ENCODE results near the gene KLK8.

KLK8 gene, protein sequence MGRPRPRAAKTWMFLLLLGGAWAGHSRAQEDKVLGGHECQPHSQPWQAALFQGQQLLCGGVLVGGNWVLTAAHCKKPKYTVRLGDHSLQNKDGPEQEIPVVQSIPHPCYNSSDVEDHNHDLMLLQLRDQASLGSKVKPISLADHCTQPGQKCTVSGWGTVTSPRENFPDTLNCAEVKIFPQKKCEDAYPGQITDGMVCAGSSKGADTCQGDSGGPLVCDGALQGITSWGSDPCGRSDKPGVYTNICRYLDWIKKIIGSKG

GRCh38 chr19:51001515-51001914, at the start of gene KLK8:
KLK8 (minus strand) TSS chr19:51001604; CDS start chr19:51001167, 437 bp downstream.
- no peak for DNase-seq (ENCODE audit: low read depth)

DNA sequence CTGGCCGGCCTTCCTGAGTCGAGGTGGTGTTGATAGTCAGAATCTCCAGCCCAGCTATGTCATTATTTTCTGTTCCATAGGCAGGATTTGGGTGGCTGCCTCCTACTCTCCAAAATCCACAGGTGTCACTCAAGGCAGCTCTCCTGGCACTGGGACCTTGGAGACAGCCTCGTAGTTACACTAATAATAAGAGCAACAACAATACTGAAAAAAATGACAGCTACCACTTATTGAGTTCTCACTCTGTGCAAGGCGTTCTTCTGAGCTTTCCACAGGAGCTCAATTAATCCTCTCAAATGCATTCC, 45.6 kb upstream of the KLK8 start:
- DNase-seq (ENCODE audit: low read depth): no peak

- no peak for DNase-seq (ENCODE audit: low read depth)
These were observed 42.9 kb upstream of the KLK8 start for GRCh38 chr19:51044327-51044726.

DNA sequence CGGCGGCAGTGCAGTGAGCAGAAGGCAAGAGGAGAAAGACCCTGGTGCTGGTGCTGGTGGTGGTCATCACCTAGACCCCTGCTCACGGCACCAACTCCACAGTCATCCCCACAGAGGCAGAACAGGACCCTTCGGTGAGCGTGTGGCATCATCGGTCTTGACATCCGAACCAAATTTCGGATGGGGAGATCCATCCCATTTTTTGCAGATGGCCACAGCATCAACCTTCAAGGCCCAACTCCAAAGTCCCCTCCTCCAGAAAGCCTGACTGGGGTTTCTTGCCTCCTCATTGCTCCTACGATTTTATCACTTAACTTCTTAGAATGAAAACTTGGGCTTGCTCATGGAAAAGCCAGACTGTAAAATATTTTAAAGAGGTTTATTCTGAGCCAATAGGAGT, 42.1 kb upstream of the KLK8 start:
- DNase-seq (ENCODE audit: low read depth): no peak

DNA sequence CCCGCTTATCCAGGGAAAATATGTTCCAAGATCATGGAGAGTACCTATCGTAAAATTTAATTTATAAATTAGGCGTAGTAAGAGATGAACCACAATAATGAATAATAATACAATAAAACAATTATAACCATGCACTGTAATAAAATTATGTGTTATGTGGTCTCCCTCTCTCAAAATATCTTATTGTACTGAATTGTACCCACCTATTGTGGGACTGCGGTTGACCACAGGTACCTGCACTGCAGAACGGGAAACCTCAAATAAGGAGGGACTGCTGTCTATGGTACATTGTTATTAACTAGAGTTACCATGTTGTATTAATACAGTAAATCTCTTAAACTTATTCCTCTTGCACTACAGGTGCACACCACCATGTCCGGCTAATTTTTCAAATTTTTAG, 38.7 kb upstream of the KLK8 start:
- DNase-seq (ENCODE audit: low read depth): no peak

DNA sequence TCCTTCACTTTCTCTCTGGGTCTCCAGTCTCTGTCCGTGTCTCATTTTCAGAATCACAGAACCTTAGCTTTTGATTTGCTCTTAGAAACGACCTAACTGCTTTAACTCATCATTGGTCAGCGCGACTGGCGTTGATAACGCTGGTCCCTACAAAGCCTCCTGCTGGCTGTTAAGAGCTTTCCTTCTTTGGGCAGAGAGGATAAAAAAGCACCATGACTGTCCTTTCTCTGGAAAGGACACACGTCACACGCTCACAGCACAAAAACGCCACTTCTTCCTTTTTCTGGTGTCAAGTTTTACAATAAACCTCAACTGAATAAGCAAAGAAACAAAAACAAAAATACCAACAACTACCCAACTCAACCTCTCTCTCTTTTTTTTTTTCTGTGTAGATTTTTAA, 35.1 kb upstream of the KLK8 start:
- DNase-seq (ENCODE audit: low read depth): no peak

GRCh38 chr19:51034704-51035103, 33.3 kb upstream of the KLK8 start, which contains the start of gene KLK12:
KLK12 (minus strand) TSS chr19:51035002; CDS start chr19:51034621, 381 bp downstream.
- no peak for DNase-seq (ENCODE audit: low read depth)

GRCh38 chr19:51031880-51032225, 30.4 kb upstream of the KLK8 start:
- DNase-seq (ENCODE audit: low read depth): no peak

GRCh38 chr19:51031220-51031879, 29.9 kb upstream of the KLK8 start:
- DNase-seq (ENCODE audit: low read depth): no peak

- DNase-seq (ENCODE audit: low read depth): no peak
These were observed 29.2 kb upstream of the KLK8 start for GRCh38 chr19:51030631-51031030.

GRCh38 chr19:51029718-51030117, 28.3 kb upstream of the KLK8 start:
- no peak for DNase-seq (ENCODE audit: low read depth)

GRCh38 chr19:51027873-51028272, 26.5 kb upstream of the KLK8 start:
- no peak for DNase-seq (ENCODE audit: low read depth)

GRCh38 chr19:51027126-51027806, 25.9 kb upstream of the KLK8 start:
- DNase-seq (ENCODE audit: low read depth): no peak

DNA sequence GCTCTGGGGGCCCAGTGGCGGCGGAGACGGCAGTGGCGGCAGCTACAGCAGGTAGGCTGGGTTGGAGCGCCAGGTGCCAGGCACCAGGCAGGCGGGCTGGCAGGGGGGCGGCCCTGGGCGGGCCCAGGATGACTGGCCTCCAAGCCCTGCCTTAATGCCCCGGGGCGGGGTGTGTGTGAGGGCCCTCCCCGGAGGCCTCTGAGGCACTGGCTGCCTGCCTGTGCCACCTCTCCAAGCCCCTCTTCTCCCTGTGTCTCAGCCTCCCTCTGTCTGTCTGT, 25.1 kb upstream of the KLK8 start, which contains the start of gene KLK11:
Gene KLK11, minus strand, starts transcription at position 63 of the 278 bp plus-strand sequence. CDS start 985 bp downstream, outside the sequence.
- no peak for DNase-seq (ENCODE audit: low read depth)

DNA sequence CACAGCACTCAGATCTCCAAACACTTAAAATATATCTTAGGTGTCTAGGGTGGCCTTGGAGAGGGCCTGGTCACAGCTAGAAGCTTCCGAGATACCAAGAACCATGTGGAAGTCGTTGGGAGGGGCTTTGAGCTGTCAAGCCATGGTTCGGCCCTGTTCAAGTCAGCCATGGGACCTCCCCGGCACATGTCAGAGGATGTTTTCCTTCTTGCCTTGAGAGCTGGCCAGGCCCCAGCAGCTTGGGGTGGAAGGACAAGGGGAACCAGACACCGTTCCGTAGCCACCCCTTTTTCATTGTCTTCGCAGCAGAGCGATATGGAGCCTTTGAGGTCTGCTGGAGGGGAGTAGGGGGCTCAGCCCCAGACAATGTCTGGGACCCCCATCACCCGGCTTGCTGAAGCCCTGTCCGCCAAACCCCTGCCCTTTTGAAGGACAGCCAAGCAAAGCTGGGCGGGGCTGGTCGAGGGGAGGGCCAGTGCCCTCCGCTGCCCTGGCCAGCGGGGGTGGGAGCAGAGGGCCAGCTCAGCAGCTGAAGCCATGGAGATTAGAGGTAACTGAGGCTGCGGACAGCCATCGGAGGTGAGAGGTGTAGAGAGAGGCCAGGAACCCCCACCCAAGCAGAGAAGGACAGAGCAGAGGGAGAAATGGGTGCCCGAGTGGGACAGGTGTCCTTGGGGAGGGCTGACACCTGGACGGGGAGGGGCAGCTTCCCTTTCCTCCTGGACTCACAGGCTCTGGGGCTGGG, 24.6 kb upstream of the KLK8 start:
- no peak for DNase-seq (ENCODE audit: low read depth)

- DNase-seq (ENCODE audit: low read depth): no peak
These were observed 24.0 kb upstream of the KLK8 start for GRCh38 chr19:51025401-51025800.

- DNase-seq (ENCODE audit: low read depth): no peak
These were observed 23.5 kb upstream of the KLK8 start for GRCh38 chr19:51024924-51025323.

DNA sequence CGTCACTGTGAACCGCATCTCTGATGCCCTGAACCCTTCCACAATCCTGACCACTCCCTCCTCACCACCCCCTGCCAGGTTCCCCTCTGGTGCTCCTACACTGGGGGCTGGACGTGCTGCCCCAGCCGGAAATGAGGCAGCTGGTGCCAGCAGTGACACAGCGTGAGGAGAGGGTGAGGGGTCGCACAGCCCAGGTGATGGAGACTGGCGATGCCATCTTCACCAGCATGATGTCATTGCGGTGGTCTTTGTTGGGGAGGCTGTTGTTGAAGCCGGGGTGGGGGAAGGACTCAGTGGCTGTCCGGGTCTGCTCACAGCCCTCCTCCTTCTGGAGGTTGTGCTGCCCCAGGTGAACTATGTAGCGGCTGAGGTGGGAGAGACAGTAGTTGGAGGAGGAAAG, 22.5 kb upstream of the KLK8 start:
- no peak for DNase-seq (ENCODE audit: low read depth)

DNA sequence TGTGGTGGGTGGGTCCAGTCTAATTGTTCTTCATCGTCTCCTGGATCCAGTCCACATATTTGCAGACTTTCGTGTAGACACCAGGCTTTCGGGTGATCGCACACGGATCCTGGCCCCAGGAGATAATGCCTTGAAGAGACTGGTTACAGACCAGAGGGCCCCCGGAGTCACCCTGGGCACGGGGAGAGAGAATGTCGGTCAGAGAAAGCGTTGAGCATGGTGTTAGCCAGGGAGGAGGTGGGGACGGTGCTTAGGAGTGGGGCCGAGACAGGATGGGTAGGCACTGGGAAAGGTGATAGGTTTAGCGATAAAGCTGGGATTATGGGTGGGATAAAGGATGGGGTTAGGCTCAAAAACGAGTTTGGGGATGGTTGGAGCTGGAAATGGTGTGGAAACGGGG, 21.1 kb upstream of the KLK8 start:
- DNase-seq (ENCODE audit: low read depth): no peak

- DNase-seq (ENCODE audit: low read depth): no peak
These were observed 19.7 kb upstream of the KLK8 start for GRCh38 chr19:51020988-51021651.

GRCh38 chr19:51019544-51019925, 18.1 kb upstream of the KLK8 start, which contains the start of gene KLK10:
KLK10 (minus strand) TSS chr19:51019709; CDS start chr19:51019130, 579 bp downstream.
- no peak for DNase-seq (ENCODE audit: low read depth)
